ENCODE data around the gene SLC35G4. TPM values are rescaled to one million over a fixed set of nuclear protein-coding genes. Genes with fewer than 3 reads are reported as not detected.
"Not testable (repeated sequence)": the region's sequence is repeated elsewhere in the genome, so short reads cannot be mapped to it uniquely, and the experiment has no call there.

SLC35G4 gene
- polyA plus RNA-seq, 1 donor, result not detected

- not testable (repeated sequence) for H3K36me3 ChIP-seq (ENCODE audit: control insufficient read depth, insufficient read depth, low read length); DNase-seq; H3K4me1 ChIP-seq (ENCODE audit: control insufficient read depth, insufficient read depth, low read length); H3K27ac ChIP-seq (ENCODE audit: low read length); H3K27me3 ChIP-seq (ENCODE audit: control insufficient read depth, insufficient read depth, low read length); H3K4me3 ChIP-seq (ENCODE audit: low read length)
- H3K9me3 ChIP-seq (ENCODE audit: control insufficient read depth, low read depth, low read length), result peaks cover 14% of the 10 kb centered on the region
- WGBS (ENCODE audit: insufficient coverage, low lambda C conversion rate), result no CpG with 5 or more reads among the region's 18 CpGs
Measured at GRCh38 chr18:11613073-11613472, 3.7 kb downstream of the SLC35G4 start.

DNA sequence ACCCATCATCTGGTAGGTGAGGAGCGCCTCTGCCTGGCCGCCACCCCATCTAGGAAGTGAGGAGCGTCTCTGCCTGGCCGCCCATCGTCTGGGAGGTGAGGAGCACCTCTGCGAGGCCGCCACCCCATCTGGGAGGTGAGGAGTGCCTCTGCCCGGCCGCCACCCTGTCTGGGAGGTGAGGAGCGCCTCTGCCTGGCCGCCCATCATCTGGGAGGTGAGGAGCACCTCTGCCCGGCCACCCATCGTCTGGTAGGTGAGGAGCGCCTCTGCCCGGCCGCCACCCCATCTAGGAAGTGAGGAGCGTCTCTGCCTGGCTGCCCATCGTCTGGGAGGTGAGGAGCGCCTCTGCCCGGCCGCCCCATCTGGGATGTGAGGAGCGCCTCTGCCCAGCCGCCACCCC lies 4.2 kb downstream of the SLC35G4 start:
- H3K9me3 ChIP-seq (ENCODE audit: control insufficient read depth, low read depth, low read length), result peaks cover 14% of the 10 kb centered on the region
- not testable (repeated sequence) for H3K27me3 ChIP-seq (ENCODE audit: control insufficient read depth, insufficient read depth, low read length); H3K36me3 ChIP-seq (ENCODE audit: control insufficient read depth, insufficient read depth, low read length); H3K4me3 ChIP-seq (ENCODE audit: low read length); H3K27ac ChIP-seq (ENCODE audit: low read length); H3K4me1 ChIP-seq (ENCODE audit: control insufficient read depth, insufficient read depth, low read length); DNase-seq
- no CpG with 5 or more reads among the region's 23 CpGs for WGBS (ENCODE audit: insufficient coverage, low lambda C conversion rate)

DNA sequence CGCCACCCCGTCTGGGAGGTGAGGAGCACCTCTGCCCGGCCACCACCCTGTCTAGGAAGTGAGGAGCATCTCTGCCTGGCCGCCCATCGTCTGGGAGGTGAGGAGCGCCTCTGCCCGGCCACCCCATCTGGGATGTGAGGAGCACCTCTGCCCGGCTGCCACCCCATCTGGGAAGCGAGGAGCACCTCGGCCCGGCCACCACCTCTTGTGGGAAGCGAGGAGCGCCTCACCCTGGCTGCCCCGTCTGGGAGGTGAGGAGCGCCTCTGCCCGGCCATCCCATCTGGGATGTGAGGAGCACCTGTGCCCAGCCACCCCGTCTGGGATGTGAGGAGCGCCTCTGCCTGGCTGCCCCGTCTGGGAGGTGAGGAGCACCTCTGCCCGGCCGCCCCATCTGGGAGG lies 4.6 kb downstream of the SLC35G4 start:
- H3K9me3 ChIP-seq (ENCODE audit: control insufficient read depth, low read depth, low read length), result peaks cover 14% of the 10 kb centered on the region
- not testable (repeated sequence) for H3K36me3 ChIP-seq (ENCODE audit: control insufficient read depth, insufficient read depth, low read length); DNase-seq; H3K4me3 ChIP-seq (ENCODE audit: low read length); H3K27me3 ChIP-seq (ENCODE audit: control insufficient read depth, insufficient read depth, low read length); H3K4me1 ChIP-seq (ENCODE audit: control insufficient read depth, insufficient read depth, low read length); H3K27ac ChIP-seq (ENCODE audit: low read length)
- WGBS (ENCODE audit: insufficient coverage, low lambda C conversion rate), result no CpG with 5 or more reads among the region's 21 CpGs

GRCh38 chr18:11614981-11615380 lies 5.6 kb downstream of the SLC35G4 start:
- not testable (repeated sequence) for H3K4me3 ChIP-seq (ENCODE audit: low read length); H3K4me1 ChIP-seq (ENCODE audit: control insufficient read depth, insufficient read depth, low read length); H3K27me3 ChIP-seq (ENCODE audit: control insufficient read depth, insufficient read depth, low read length); DNase-seq; H3K36me3 ChIP-seq (ENCODE audit: control insufficient read depth, insufficient read depth, low read length); H3K27ac ChIP-seq (ENCODE audit: low read length)
- 100% methylated on average over 1 of the region's 6 CpGs for WGBS (ENCODE audit: insufficient coverage, low lambda C conversion rate)
- peaks cover 14% of the 10 kb centered on the region for H3K9me3 ChIP-seq (ENCODE audit: control insufficient read depth, low read depth, low read length)

GRCh38 chr18:11647310-11647709 lies 37.9 kb downstream of the SLC35G4 start:
- not testable (repeated sequence) for H3K4me3 ChIP-seq (ENCODE audit: low read length); H3K27ac ChIP-seq (ENCODE audit: low read length); DNase-seq; H3K9me3 ChIP-seq (ENCODE audit: control insufficient read depth, low read depth, low read length); H3K36me3 ChIP-seq (ENCODE audit: control insufficient read depth, insufficient read depth, low read length); H3K27me3 ChIP-seq (ENCODE audit: control insufficient read depth, insufficient read depth, low read length); H3K4me1 ChIP-seq (ENCODE audit: control insufficient read depth, insufficient read depth, low read length)
- no CpG with 5 or more reads among the region's 23 CpGs for WGBS (ENCODE audit: insufficient coverage, low lambda C conversion rate)

GRCh38 chr18:11647804-11648203 lies 38.4 kb downstream of the SLC35G4 start:
- H3K27ac ChIP-seq (ENCODE audit: low read length); H3K27me3 ChIP-seq (ENCODE audit: control insufficient read depth, insufficient read depth, low read length); H3K4me1 ChIP-seq (ENCODE audit: control insufficient read depth, insufficient read depth, low read length); H3K36me3 ChIP-seq (ENCODE audit: control insufficient read depth, insufficient read depth, low read length); H3K9me3 ChIP-seq (ENCODE audit: control insufficient read depth, low read depth, low read length); DNase-seq; H3K4me3 ChIP-seq (ENCODE audit: low read length): not testable (repeated sequence)
- 100% methylated on average over 1 of the region's 26 CpGs for WGBS (ENCODE audit: insufficient coverage, low lambda C conversion rate)

- H3K9me3 ChIP-seq (ENCODE audit: control insufficient read depth, low read depth, low read length), result peaks cover 9% of the 10 kb centered on the region
- peaks cover 5% of the 10 kb centered on the region for H3K27me3 ChIP-seq (ENCODE audit: control insufficient read depth, insufficient read depth, low read length)
- 100% methylated on average over 1 of the region's 4 CpGs for WGBS (ENCODE audit: insufficient coverage, low lambda C conversion rate)
- H3K4me1 ChIP-seq (ENCODE audit: control insufficient read depth, insufficient read depth, low read length), result no peaks in the 10 kb centered on the region
- H3K27ac ChIP-seq (ENCODE audit: low read length), result no peak overlapping the region
- DNase-seq, result no peak
- no peak overlapping the region for H3K4me3 ChIP-seq (ENCODE audit: low read length)
- no peaks in the 10 kb centered on the region for H3K36me3 ChIP-seq (ENCODE audit: control insufficient read depth, insufficient read depth, low read length)
Measured at GRCh38 chr18:11649839-11650238, 40.4 kb downstream of the SLC35G4 start.

GRCh38 chr18:11651899-11652298 lies 42.5 kb downstream of the SLC35G4 start:
- Histone ChIP-seq H3K9me3 (ENCODE audit: control insufficient read depth, low read depth, low read length) (peaks cover 9% of the 10 kb centered on the region), H3K27me3 (ENCODE audit: control insufficient read depth, insufficient read depth, low read length) (peaks cover 10% of the 10 kb centered on the region), H3K4me3 (ENCODE audit: low read length) (no peak overlapping the region), H3K4me1 (ENCODE audit: control insufficient read depth, insufficient read depth, low read length) (no peaks in the 10 kb centered on the region), H3K36me3 (ENCODE audit: control insufficient read depth, insufficient read depth, low read length) (no peaks in the 10 kb centered on the region), H3K27ac (ENCODE audit: low read length) (no peak overlapping the region)
- no CpG with 5 or more reads among the region's 3 CpGs for WGBS (ENCODE audit: insufficient coverage, low lambda C conversion rate)
- no peak for DNase-seq

GRCh38 chr18:11653521-11653920 lies 44.1 kb downstream of the SLC35G4 start:
- WGBS (ENCODE audit: insufficient coverage, low lambda C conversion rate), result 100% methylated on average over 1 of the region's 10 CpGs
- DNase-seq, result no peak
- Histone ChIP-seq H3K9me3 (ENCODE audit: control insufficient read depth, low read depth, low read length) (no peaks in the 10 kb centered on the region), H3K36me3 (ENCODE audit: control insufficient read depth, insufficient read depth, low read length) (no peaks in the 10 kb centered on the region), H3K4me1 (ENCODE audit: control insufficient read depth, insufficient read depth, low read length) (no peaks in the 10 kb centered on the region), H3K27ac (ENCODE audit: low read length) (no peak overlapping the region), H3K27me3 (ENCODE audit: control insufficient read depth, insufficient read depth, low read length) (peaks cover 10% of the 10 kb centered on the region), H3K4me3 (ENCODE audit: low read length) (no peak overlapping the region)

GRCh38 chr18:11654736-11655605 lies 45.6 kb downstream of the SLC35G4 start:
- H3K36me3 ChIP-seq (ENCODE audit: control insufficient read depth, insufficient read depth, low read length), result no peaks in the 10 kb centered on the region
- no peak overlapping the region for H3K27ac ChIP-seq (ENCODE audit: low read length)
- no peak overlapping the region for H3K4me3 ChIP-seq (ENCODE audit: low read length)
- no peaks in the 10 kb centered on the region for H3K9me3 ChIP-seq (ENCODE audit: control insufficient read depth, low read depth, low read length)
- peaks cover 13% of the 10 kb centered on the region for H3K27me3 ChIP-seq (ENCODE audit: control insufficient read depth, insufficient read depth, low read length)
- peak in 1 of 2 donors; percentile 11 for DNase-seq
- no peaks in the 10 kb centered on the region for H3K4me1 ChIP-seq (ENCODE audit: control insufficient read depth, insufficient read depth, low read length)
- no CpG with 5 or more reads among the region's 32 CpGs for WGBS (ENCODE audit: insufficient coverage, low lambda C conversion rate)

- Histone ChIP-seq H3K4me3 (ENCODE audit: low read length) (no peak overlapping the region), H3K36me3 (ENCODE audit: control insufficient read depth, insufficient read depth, low read length) (no peaks in the 10 kb centered on the region), H3K27ac (ENCODE audit: low read length) (no peak overlapping the region), H3K4me1 (ENCODE audit: control insufficient read depth, insufficient read depth, low read length) (no peaks in the 10 kb centered on the region), H3K27me3 (ENCODE audit: control insufficient read depth, insufficient read depth, low read length) (peaks cover 13% of the 10 kb centered on the region), H3K9me3 (ENCODE audit: control insufficient read depth, low read depth, low read length) (no peaks in the 10 kb centered on the region)
- DNase-seq, result no peak
- WGBS (ENCODE audit: insufficient coverage, low lambda C conversion rate), result no CpG with 5 or more reads among the region's 5 CpGs
Measured at GRCh38 chr18:11655606-11655932, 46.2 kb downstream of the SLC35G4 start.
